LoVo (cell line): ENCODE data around the gene CHCHD1.
"Not testable (repeated sequence)": the region's sequence is repeated elsewhere in the genome, so short reads cannot be mapped to it uniquely, and the experiment has no call there.

Source experiments
- DNase-seq: peaks from one replicate; pipeline ENCODE4 v3.0.0-alpha.2; 2016; ENCODE audit warnings: low spot score

The CHCHD1 gene

DNA sequence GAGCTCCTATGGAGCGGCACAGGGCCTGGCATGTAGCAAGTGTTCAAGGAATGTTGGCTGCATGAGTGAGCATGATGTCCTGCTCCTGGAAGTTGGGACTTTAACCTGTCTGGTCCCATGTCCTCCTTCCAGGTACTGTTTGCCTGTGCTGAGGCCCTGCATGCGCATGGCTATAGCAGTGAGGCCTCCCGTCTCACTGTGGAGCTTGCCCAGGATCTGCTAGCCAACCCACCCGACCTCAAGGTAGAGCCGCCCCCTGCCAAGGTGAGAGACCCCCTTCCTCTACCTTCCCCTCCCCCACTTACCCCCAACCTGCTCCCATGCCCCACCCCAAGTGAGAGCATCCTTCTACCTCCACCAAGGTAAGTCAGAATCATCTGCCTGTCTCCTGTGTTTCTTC is 11.6 kb downstream of the CHCHD1 start:
- no peak for DNase-seq

DNA sequence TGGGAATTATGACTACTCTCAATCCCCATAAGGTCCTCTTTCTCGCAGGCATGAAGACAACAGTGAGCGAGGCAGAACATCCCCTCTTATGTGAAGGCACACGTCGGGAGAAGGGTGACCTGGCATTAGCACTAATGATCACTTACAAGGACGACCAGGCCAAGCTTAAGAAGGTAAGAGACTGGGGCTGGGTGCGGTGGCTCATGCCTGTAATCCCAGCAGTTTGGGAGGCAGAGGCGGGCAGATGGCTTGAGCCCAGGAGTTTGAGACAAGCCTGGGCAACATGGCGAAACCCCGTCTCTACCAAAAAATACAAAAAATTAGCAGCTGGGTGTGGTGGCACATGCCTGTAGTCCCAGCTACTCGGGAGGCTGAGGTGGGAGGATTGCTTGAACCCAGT is 13.6 kb downstream of the CHCHD1 start:
- not testable (repeated sequence) for DNase-seq

DNA sequence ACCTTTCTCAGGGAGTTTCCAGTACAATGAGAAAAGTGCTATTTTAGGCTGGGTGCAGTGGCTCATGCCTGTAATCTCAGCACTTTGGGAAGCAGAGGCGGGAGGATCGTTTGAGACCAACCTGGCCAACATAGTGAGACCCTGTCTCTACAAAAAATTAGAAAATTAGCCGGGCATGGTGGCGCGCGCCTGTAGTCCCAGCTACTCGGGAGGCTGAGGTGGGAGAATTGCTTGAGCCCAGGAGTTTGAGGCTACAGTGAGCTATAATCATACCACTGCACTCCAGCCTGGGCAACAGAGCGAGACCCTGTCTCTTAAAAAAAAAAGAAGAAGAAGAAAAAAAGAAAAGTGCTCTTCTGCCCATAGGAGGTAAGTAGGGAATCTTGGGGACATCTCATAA is 14.2 kb downstream of the CHCHD1 start:
- DNase-seq = not testable (repeated sequence)

DNA sequence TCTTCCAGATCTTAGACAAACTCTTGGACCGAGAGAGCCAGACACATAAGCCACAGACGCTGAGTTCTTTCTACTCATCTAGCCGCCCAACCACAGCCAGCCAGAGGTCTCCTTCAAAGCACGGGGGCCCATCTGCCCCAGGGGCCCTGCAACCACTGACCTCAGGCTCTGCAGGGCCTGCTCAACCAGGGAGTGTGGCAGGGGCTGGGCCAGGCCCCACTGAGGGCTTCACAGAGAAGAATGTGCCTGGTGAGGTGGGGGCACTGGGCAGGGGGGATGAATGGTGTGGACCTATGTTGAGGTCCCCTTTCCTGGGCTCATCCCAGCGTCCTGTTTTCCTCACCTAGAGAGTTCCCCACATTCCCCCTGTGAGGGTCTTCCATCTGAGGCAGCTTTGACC is 14.9 kb downstream of the CHCHD1 start:
- no peak for DNase-seq

DNA sequence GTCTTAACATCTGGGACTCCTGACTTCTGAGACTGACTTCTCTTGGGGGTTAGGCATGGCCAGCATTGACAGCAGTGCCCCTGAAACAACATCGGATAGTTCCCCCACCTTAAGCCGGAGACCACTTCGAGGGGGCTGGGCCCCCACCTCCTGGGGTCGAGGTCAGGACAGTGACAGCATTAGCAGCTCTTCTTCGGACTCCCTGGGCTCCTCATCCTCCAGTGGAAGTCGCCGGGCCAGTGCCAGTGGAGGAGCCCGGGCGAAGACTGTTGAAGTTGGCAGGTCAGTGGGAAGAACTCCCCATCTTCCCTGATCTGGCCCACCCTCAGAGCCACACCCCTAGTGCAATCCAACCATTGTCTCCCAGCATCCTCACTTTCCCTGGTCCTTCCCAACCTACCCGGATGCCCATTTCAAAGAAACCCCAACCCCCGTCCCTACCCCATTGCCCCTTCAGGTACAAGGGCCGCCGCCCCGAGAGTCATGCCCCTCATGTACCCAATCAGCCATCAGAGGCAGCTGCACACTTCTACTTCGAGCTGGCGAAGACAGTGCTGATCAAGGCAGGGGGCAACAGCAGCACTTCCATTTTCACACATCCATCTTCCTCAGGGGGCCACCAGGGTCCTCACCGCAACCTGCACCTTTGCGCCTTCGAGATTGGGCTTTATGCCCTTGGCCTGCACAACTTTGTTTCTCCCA is 15.6 kb downstream of the CHCHD1 start:
- no peak for DNase-seq

DNA sequence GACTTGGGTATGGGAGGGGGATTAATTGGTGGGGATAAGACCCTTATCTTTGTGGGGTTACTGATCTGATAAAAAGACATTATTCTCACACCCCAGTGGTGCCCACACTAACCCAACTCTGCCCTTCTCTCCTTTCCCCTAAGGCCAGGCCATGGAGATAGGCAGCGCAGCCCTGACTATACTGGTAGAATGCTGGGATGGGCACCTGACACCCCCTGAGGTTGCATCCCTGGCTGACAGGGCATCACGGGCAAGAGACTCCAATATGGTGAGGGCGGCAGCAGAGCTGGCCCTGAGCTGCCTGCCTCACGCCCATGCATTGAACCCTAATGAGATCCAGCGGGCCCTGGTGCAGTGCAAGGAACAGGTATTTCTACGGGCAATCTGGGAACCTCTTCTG is 16.2 kb downstream of the CHCHD1 start:
- DNase-seq = no peak

DNA sequence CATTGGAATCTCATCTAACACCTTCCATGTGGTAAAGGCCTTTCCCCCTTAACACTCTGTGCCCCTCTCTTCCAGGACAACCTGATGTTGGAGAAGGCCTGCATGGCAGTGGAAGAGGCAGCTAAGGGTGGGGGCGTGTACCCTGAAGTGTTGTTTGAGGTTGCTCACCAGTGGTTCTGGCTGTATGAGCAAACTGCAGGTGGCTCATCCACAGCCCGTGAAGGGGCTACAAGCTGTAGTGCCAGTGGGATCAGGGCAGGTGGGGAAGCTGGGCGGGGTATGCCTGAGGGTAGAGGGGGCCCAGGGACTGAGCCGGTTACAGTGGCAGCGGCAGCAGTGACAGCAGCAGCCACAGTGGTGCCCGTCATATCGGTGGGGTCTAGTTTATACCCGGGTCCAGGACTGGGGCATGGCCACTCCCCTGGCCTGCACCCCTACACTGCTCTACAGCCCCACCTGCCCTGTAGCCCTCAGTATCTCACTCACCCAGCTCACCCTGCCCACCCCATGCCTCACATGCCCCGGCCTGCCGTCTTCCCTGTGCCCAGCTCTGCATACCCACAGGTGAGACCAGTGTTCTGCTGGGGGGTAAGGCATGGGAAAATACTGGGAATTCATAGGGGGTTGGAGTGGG is 17.2 kb downstream of the CHCHD1 start:
- DNase-seq = no peak

DNA sequence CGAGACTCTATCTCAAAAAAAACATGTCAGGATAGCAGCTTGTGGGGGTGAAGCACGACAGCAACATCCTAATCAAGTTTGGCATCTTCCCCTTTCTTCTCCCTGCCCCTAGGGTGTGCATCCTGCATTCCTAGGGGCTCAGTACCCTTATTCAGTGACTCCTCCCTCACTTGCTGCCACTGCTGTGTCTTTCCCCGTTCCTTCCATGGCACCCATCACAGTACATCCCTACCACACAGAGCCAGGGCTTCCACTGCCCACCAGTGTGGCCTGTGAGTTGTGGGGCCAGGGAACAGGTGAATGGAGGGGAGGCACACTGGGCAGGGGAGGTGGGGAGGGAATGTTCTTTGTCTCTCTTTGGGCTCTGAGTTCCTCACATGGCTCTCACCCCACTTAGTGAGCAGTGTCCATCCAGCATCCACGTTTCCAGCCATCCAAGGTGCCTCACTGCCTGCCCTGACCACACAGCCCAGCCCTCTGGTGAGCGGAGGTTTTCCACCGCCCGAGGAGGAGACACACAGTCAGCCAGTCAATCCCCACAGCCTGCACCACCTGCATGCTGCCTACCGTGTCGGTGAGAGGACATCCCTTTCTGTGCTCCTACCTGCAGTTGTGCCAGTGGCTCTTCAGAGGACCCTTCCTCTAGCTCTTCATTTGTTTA is 18.2 kb downstream of the CHCHD1 start:
- no peak for DNase-seq

DNA sequence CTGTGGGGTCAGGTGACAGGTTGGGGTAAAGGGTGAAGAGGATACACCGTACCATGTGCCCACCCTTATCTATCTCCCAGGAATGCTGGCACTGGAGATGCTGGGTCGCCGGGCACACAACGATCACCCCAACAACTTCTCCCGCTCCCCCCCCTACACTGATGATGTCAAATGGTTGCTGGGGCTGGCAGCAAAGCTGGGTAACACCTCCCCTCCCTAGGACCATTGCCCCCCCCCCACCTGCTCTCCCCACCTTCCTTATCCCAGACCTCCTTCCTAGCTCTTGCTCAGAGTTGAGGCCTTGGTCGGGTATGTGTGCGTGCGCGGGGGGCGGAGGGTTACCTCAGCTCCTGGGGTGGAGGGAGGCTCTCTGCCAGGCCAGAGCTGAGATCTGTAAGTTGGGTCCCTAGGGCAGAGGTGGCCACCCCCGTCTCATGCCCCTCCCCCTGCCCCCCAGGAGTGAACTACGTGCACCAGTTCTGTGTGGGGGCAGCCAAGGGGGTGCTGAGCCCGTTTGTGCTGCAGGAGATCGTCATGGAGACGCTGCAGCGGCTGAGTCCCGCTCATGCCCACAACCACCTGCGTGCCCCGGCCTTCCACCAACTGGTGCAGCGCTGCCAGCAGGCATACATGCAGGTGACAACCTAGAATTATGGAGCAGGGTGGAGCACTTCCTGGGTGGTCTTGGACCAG is 18.9 kb downstream of the CHCHD1 start:
- DNase-seq = no peak

DNA sequence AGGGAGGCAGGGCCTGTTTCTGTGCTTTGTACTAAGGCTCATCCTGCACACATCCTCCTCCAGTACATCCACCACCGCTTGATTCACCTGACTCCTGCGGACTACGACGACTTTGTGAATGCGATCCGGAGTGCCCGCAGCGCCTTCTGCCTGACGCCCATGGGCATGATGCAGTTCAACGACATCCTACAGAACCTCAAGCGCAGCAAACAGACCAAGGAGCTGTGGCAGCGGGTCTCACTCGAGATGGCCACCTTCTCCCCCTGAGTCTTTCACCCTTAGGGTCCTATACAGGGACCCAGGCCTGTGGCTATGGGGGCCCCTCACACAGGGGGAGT is 19.4 kb downstream of the CHCHD1 start:
- no peak for DNase-seq

DNA sequence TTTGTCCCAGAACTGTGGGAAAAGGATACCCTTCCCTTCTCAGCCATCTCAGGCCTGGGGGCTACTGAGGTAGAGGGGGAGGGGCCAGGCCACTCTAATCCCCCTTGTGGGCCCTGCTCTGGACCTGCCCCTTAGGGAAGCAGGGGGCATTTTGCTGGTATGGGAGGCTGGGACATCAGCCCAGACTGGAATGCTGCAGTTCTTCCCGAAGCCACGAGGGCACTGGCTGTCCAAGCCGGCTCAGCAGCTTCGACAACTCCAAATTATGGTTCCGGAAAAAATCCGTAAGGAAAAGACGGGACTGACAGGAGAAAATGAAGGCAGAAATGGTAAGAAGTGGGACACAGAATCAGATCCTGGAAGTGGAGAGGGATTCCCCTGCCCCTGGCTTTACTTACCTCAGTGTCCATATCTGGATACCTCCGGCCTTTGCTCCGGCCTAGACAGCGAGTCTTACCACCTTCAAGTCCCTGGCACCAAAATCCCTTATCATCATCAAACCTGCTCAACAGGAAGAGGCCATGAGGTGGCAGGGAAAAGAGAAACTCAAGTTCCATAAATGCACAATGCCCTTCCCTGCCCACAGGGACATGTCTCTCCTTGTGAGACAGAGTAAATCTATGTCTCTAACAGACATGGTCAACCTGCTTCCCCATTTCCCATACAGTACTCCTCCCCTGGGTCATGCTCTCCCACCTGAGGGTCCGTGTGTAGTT is 20.6 kb downstream of the CHCHD1 start:
- DNase-seq = no peak

DNA sequence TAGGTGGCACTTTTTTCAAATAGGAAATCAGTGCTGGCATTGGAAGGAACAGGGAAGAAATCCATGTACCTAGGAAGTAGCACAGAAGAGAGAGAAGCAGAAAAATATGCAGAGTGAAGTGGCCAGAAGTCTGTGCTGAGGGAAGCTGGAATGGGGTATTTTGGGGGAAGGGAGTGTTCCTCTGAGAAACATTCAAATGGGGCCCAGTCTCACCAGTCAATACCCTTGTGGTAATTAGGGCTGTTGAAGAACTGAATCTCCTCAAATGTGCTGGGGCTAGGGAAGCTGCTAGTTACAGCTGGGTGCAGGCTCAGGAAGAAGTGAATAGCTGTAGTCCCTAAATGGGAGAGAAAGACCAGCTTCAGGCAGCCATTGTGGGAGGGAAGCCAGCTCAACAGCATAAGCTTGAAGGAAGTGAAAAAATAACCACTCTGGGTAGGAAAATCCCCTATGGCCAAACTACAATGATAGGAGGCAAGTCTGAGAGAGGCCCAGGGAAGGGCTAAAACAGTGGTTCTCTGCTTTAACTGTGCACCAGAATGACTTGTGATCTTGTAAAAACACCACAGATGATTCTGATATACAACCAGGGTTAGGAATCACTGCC is 21.9 kb downstream of the CHCHD1 start:
- no peak for DNase-seq

DNA sequence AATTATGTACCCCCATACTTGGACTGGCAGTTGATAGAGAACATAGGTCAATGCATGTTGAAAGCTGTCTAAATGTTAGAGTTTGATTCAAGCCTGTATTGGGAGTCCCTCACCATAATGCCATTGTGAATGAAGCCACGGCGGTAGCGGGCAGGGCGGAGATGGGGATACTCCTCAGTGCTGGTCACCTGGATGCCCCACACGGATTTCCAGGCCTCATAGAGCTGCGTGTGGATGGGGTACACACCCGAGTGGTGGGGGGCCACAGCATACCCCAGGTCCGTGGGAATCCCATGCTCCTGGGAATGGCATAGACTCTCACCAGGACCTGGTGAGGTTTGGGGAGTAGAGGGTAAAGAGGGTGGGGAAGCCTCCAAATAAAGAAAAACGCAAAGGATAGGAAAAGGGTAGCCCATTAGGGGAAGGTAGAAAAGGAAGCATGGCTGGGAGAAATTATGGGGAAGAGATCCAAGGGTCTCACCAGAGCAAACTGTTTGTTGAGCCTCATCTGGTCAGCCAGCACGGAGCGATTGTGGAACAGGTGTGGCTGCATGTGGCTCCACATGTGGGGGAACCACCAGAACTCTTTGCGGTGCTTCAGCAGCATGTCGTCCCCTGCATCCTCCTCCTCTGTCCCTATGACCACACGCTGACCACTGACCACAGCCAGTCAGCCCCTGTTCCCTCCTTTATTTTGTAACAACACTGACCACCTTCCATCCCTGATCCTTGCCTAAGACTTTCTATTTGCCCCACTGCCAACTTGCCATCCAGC is 24.5 kb downstream of the CHCHD1 start:
- no peak for DNase-seq

DNA sequence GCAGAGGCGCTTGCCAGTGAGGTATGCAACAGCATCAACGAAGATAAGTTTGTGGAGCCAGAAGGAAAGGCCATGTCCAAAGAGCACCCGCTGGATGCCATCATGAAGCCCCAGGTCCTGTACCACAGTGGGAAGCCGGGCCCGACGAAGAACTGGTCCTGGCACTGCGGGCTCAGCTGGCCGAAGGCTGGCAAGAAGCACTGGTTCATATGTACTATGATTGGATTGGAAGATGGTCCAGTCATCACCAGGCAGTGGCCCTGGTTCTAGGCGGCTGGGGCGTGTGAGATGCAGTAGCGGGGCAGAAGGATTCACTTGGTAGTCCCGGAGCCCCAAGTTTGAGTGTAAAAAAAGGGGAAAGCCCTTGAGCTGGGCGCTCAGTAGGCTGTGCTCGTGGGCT is 25.6 kb downstream of the CHCHD1 start:
- DNase-seq = no peak

DNA sequence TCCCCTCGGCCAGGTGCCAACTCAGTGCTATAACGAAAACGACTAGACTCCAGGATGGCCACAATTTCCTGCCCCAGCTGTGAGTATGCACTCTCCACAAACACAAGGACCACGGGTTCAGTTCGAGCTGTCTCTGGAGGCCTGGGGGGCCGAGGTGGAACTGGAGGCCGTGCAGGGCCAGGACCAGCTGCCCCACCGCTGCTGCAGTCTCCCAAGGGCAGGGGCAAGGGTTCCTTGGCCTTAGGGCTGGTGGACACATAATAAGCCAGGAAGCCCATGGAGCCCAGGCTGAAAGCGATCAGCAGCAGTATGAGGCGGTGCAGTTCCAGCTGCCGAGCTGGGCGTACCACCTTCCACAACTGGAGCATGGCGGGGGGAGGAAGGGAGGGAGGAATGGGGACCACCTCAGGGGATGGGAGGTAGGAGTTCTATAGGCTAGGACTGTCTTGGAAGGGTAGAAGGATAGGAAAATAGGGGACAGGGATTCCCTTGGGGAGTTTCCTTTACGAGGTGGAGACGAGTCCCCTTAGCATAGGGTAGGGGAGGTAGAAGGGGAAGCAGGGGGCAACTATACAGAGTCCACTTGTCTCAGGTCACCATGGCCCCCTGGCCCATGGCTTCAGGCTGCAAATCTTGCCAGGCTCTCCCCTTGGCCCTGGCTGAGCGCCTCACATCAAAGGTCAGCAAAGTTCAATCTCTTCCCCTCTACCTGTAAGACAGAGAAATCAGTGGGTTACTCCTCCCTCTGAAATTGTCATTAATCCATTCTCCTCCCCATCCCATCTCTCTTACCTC is 26.4 kb downstream of the CHCHD1 start:
- DNase-seq = no peak

DNA sequence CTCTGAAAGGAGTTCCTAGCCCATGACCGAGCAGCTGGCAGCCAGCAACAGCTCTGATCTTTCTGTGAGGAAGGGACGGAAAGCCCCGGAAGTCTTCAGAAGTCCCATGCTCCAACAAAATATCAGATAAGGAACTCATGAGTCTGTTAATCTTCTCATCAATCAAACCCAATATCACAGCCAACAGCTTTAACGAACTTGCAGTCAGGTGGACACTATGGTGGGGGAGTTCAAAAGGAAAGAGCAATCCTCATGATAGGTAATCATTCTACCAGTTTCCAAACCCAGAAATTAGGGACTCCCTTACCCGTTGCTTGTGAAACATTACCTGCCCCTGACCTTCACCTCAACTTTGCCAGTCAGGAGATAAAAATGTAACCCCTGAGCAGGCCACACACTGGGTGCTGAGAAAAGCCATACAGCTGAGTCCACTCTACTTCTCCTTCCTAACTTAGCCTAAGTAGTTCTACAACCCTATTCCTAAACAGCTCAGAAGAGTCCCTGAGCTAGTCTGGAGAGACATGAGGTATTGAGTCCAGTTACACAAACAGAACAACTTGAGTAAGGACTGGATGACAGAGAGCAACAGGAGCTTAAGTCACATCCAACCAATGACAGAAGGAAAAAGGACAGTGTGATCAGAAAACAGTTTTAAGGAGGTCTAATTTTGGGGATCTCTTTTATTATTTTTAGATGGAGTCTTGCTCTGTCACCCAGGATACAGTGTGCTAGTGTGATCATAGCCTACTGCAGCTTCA is 27.4 kb downstream of the CHCHD1 start:
- no peak for DNase-seq

DNA sequence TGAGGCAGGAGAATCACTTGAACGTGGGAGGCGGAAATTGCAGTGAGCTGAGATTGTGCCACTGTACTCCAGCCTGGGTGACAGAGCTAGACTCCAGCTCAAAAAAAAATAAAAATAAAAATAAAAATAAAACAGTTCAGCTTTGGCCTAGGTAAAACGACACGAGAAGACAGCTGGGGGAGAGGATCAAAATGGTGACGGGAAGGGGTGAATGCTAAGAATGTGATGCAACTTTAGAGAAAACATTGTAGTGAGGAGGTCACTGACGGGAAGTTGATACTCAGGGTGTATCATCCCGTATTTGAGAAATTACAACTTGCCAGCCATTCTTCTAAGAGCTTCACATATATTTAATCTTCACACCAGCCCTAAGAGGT is 28.5 kb downstream of the CHCHD1 start:
- DNase-seq = no peak

DNA sequence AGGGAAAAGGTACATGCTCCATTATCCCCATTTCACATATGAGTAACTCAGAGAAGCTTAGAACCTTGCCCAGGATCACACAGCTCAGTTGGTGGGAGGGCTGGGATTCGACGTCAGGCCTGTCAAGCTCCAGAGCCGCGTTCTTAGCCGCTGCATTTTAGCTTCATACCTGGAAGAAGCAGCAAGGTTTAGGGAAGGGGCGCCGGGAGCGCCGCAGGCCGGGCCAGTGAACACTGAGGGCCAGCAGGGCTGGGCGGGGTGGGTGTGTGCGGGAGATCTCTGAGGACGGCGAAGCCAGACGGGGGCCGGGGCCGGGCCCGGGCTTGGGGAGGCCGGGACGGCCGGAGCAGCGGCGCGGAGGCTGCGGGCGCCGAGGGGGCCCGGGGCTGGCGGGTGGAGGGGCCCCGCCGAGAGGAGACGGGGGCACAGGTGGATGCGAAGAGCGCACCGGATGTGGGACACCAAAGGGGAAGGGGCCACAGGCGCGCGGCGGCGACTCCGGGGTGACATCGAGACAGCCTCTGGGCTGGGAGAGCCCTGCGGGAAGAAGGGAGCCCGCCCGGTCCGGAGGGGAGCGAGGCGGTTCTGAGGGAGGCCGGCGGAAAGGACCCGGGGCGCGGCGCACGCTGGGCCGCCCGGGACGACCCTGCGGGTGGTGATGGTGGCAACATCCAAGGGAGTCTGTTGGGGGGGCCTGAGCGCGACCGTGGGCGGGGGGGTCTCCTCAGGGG is 29.1 kb downstream of the CHCHD1 start:
- no peak for DNase-seq

DNA sequence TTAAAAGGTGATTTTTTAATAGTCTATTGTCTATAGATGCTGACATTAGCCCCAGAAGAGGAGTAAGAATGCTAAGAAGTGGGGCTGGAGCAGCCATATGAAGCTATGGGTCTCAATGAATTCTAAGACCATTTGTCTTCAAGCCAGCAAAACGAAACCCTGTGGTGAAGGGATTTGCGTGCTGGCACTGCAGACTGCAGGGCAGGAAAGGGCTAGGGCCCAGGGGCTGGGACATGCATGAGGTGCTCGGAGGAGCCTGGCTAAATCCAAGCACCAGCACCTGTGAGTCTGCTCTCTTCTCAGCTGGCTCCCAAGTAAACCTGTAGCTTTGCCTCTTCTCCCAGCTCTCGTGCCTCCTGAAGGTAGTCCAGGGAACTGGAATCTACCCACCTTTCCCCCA is 30.8 kb downstream of the CHCHD1 start:
- DNase-seq = no peak
